ENCODE results near the gene DIP2C.
"Not testable (repeated sequence)": the region's sequence is repeated elsewhere in the genome, so short reads cannot be mapped to it uniquely, and the experiment has no call there.

Gene DIP2C

DNA sequence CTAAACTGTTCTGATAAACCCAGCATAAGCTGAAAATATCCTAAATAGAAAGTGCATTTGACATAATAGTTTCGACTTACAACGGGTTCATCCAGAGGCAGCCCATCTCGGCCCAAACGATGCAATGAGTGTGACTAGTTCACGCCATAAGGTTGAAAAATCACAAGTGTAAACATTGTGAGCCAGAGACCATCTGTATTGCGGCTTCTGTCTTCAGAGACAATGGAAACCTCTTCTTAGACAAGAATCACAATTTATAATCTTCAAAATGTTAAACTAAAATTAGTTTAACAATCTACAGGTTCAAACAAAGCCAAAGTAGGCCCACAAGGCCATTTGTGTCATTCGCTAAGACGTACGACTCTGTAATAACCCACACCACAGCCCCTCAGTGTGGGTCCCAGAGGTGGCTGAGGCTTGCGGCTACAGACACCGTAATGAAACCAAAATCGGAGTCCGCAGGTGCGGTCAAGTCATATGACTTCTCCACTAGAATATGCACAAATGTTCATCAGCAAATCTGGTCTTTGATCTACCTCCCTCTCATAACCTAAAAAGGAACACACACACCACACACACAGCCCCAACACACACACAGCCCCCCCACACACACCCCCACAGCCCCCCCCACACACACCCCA is 81.8 kb downstream of the DIP2C start:
- DNase-seq, result no peak

GRCh38 chr10:606762-607544 is 82.5 kb downstream of the DIP2C start:
- no peak for DNase-seq

GRCh38 chr10:605632-606325 is 83.7 kb downstream of the DIP2C start:
- peak; percentile 26 to 29 for DNase-seq

DNA sequence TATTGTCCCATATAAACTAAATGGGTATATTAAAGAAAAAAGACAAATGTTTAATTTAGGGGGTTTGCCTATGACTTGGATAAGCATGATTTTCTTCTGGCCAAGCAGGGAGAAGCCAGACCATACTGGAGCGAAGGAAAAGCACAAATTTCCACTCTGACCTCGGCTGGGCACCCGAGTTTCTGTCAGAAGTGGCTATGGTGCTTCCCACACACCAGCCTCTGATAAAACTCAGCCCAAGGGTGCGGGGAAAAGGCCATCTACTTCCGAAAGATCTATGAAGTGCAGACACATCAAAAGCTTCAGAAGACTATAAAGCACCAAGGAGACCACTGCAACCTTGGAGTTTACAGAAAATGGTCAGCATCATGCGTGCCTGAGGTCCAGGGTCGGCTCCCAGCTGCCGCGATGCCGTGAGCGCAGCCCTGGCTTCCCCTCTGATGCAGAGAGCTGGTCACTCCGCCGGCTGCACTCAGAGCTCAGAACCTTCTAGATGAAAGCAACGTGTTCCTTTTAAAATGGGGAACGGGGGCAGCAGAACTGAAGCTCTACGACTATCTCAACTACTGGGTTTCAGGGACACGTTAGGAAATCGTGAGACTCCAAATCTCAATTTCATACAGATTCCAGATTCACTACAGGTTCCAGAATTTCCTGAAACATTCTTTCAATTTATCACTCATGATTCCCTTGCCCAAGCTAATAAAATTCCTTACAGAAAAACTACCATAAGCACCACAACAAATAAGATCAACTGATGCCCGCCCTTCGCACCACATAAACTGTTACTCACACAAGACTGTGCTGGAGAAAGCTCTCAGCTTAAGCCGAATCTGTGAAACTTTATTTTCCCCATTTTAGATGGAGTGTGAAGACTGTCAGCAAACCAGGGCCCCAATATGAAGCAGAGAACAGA is 84.5 kb downstream of the DIP2C start:
- no peak for DNase-seq

- DNase-seq, result no peak
Observed at GRCh38 chr10:603745-604144, 85.7 kb downstream of the DIP2C start.

GRCh38 chr10:602391-603005 is 87.0 kb downstream of the DIP2C start:
- no peak for DNase-seq

DNA sequence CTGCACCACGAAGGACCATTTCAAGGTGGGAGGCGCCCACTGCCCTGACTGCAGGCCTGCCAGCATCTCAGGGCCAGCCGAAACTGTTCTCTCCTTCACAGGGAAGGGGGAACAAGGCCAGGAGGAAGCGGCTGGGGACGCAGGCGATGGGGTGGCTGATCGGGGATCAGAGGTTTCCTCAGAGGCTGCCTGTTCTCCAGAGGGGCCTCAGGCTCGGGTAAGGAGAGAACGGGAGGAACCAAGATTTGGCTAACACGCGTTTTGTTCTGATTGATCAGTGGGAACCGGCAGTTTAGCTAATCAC is 87.9 kb downstream of the DIP2C start:
- DNase-seq, result no peak

GRCh38 chr10:600876-601659 is 88.4 kb downstream of the DIP2C start:
- DNase-seq, result no peak

GRCh38 chr10:600234-600633 is 89.2 kb downstream of the DIP2C start:
- no peak for DNase-seq

DNA sequence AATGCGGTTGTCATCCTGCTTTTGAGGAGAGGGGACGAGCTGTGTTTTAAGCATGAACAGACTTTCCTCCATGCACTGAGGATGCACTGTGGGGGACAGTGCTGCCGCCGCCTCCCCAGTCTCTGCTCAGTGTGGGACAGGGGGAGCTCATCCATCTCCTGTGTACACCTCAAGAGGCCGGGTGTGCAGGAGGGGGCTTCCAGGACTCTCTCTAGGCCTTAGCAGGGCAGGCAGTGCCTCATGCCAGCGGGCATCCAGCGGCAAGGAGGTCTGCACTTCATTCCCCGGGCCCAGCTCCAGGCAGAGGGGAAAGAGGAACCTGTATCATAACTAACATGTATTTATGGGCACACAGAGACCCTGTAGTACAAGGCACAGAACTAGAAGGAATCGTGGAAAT is 89.7 kb downstream of the DIP2C start:
- no peak for DNase-seq

- DNase-seq, result peak in 1 of 2 experiments; percentile 17
Observed at GRCh38 chr10:598415-599170, 90.9 kb downstream of the DIP2C start.

- no peak for DNase-seq
Observed at GRCh38 chr10:597976-598375, 91.5 kb downstream of the DIP2C start.

GRCh38 chr10:596725-597345 is 92.6 kb downstream of the DIP2C start:
- DNase-seq, result no peak

GRCh38 chr10:596131-596530 is 93.3 kb downstream of the DIP2C start:
- not testable (repeated sequence) for DNase-seq

DNA sequence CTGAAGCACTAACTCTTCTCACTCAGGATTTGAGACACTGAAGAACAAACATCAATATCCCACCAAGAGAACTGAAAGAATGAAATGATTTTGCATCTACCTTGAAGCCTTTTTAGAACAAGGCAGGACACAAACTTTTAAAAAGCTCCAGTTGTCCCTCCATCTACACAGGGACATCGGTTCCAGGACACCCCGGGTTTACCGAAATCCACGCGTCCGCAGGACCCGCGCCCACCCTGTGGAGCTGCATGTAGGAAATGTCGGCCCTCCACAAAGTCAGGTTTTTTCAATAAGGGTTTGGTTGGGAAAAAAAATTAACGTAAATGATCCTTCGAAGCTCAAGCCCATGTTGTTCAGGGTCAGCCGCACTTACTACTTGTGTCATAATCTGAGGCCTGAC is 94.0 kb downstream of the DIP2C start:
- no peak for DNase-seq

- DNase-seq, result no peak
Observed at GRCh38 chr10:594584-595270, 94.7 kb downstream of the DIP2C start.

GRCh38 chr10:593901-594457 is 95.5 kb downstream of the DIP2C start:
- no peak for DNase-seq

DNA sequence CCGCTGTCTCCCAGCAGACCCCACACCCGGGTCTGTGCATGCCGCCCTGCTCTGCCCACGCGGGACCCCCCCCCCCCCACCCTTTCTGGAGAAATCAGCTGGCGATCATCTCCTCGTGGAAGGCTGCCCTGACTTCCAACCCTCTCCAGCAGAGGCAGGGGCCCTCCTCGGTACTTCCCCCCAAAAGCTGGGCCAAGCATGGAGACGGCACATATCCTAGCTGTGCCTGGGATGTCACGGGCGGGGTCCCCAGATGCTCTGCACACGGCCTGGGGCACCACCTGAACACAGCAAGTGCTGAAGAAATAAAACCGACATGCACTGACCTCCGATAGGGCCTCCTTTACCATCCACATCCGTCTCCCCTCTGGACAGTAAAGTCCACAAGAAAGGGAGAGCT is 96.0 kb downstream of the DIP2C start:
- DNase-seq, result no peak

GRCh38 chr10:593016-593415 is 96.5 kb downstream of the DIP2C start:
- DNase-seq, result no peak

- peak in 1 of 2 experiments; percentile 9 for DNase-seq
Observed at GRCh38 chr10:591646-592045, 97.8 kb downstream of the DIP2C start.
